Measurements from ENCODE around the gene KICS2. TPM values are rescaled to one million over a fixed set of nuclear protein-coding genes. Genes with fewer than 3 reads are reported as not detected.

Gene KICS2
- total RNA-seq, 1 experiment from 2014 or later: 9.4 TPM

- DNase-seq (ENCODE audit: low read depth): no peak
Observed at GRCh38 chr12:64173456-64173855, 48.6 kb downstream of the KICS2 start.

Other genes with a start within 250 kb of the KICS2 start
- gene C12orf56, start 168.5 kb upstream of the KICS2 start, total RNA-seq (2014; rRNA removed): 0.11 and 1.1 TPM in 2 replicates
- 72.3 and 72.8 TPM in 2 replicates for gene XPOT, start 182.1 kb upstream of the KICS2 start, total RNA-seq (2014; rRNA removed)
- gene TBK1, start 229.8 kb upstream of the KICS2 start, total RNA-seq (2014; rRNA removed): 33.7 and 34.7 TPM in 2 replicates

All from LHCN-M2 (cell line).